Measurements from ENCODE around the gene XIRP1.
A peak's percentile ranks its signal among the peaks of the same experiment; 100 is the strongest.

Gene XIRP1

GRCh38 chr3:39158148-39158715, 34.2 kb downstream of the XIRP1 start:
- DNase-seq = no peak

- no peak for DNase-seq
Measured at GRCh38 chr3:39157359-39157758, 35.0 kb downstream of the XIRP1 start.

- no peak for DNase-seq
Measured at GRCh38 chr3:39156421-39156820, 36.0 kb downstream of the XIRP1 start.

- DNase-seq = no peak
Measured at GRCh38 chr3:39154280-39155021, 37.9 kb downstream of the XIRP1 start.

GRCh38 chr3:39153977-39154279, 38.5 kb downstream of the XIRP1 start:
- DNase-seq = no peak

GRCh38 chr3:39150803-39151631, 41.4 kb downstream of the XIRP1 start:
- peak; percentile 82 for DNase-seq

DNA sequence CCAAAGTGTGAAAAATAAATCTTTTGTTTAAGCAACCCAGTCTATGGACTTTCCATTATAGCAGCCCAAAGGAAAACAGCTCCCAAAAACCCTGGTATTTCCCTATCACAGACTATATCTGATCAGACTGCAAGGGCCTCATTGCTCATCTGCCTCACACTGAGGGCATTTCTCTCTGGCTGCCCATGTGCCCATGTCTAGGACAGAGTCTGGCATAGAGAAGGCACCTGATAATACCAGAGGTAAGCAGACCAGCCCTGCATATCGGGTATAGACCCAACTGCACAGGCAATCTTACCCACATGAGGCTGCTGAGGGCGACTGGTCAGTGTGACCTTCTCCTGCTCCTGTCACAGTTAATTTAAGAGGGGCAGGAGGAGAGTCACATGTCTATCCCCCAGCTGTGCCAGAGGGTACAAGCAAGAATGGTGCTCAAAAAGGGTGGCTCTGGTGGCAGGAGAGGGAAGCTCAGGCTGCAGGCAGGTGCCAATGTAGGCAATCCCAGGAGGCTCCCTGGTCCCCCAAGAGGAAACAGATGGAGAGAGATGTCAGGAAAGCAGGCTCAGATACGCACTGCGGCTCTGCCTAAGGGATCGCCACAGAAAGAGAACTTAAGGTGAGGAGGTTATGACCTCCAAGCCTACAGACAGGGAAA, 42.1 kb downstream of the XIRP1 start:
- no peak for DNase-seq

DNA sequence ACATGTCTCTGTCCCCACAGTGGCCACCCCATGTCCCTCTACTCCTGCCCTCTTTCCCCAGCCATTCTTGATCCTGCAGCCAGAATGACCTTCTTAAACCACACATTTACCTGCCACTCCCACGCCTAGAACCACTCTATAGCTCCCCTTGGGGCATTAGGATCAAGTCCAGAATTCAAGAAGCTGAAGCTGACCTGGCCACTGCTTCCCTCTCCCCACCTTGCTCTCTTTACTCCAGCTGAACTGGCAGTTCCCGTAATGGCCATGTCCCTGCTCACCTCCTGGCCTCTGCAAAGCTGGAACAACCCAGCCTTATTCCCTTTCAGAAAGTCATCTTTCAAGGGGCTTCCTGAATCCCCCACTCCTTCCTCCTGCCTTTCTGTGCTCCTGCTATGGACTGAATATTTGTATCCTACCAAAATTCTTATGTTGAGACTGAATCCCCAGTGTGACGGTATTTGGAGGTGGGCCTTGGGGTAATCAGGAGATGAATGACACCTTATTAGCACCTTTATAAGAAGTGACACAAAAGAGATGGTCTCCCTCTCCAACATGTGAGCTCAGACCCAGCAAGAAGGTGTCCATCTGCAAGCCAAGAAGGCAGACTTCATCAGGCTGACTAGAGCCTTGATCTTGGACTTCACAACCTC, 42.8 kb downstream of the XIRP1 start:
- no peak for DNase-seq

DNA sequence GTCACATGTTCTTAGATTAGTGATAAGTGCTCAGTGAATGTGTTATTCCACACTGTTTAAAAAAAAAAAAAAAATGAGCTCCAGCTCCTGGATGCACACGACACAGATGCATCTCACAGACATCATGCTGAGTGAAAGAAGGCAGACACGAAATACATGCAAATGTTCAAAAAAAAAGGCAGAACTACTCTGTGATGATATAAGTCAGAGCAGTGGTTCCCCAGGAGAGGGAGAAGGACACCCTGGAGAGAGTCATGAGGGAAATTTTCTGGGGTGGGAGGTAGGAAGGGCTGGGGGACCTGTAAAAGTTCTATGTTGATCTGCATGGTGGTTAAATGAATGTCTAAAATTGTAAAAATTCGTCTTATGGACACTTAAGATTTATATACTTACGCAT, 43.3 kb downstream of the XIRP1 start:
- DNase-seq = no peak

DNA sequence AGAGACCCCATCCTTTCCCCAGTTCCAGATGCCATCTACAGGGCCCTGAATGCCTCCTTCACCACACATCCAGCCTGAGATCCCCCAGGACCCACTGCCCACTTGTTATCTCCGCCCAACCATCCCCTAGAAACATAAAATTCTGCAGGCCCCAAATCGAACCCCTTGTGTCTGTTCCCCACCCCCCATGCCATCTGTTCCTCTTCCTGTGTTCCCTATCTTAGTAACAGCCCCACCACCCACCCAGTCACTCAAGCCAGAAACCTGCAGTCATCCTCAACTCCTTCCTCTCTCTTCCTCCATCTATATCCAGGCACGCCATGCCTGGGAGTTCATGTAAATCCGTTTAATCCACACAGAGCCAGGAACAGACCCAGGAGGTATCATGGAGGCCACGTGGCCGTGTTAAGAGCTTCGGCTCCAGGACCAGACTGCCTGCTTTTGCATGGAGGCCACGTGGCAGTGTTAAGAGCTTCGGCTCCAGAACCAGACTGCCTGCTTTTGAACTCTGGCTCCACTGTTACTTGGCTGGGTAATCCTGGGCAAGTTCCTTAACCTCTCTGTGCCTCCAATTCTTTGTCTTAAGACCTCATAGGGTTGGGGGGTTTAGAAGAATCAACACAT, 43.8 kb downstream of the XIRP1 start:
- no peak for DNase-seq

GRCh38 chr3:39147711-39148434, 44.5 kb downstream of the XIRP1 start:
- peak; percentile 52 for DNase-seq

GRCh38 chr3:39146611-39147591, 45.5 kb downstream of the XIRP1 start:
- DNase-seq = peak; percentile 82

DNA sequence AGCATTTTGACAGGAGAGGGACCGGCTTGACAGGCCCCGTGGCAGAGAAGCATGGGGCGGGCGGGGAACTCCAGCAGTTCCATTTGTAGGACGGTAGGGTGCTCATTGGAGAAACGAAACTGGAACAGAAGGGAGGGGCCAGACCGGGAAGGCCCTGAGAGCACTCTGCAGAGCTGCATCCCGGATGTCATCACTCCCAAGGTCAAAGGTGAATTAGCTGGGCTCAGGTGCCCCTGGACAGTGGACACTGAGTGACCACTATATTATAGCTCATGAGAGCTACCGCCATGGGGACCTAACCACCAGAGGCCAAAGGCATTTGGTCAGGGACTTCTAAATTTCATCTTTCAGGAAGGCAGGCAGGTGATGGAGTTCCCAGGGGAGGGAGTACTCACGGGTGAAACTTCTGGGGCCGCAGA, 46.3 kb downstream of the XIRP1 start:
- no peak for DNase-seq

- DNase-seq = no peak
Measured at GRCh38 chr3:39144748-39145380, 47.5 kb downstream of the XIRP1 start.

- DNase-seq = no peak
Measured at GRCh38 chr3:39144095-39144747, 48.2 kb downstream of the XIRP1 start.

DNA sequence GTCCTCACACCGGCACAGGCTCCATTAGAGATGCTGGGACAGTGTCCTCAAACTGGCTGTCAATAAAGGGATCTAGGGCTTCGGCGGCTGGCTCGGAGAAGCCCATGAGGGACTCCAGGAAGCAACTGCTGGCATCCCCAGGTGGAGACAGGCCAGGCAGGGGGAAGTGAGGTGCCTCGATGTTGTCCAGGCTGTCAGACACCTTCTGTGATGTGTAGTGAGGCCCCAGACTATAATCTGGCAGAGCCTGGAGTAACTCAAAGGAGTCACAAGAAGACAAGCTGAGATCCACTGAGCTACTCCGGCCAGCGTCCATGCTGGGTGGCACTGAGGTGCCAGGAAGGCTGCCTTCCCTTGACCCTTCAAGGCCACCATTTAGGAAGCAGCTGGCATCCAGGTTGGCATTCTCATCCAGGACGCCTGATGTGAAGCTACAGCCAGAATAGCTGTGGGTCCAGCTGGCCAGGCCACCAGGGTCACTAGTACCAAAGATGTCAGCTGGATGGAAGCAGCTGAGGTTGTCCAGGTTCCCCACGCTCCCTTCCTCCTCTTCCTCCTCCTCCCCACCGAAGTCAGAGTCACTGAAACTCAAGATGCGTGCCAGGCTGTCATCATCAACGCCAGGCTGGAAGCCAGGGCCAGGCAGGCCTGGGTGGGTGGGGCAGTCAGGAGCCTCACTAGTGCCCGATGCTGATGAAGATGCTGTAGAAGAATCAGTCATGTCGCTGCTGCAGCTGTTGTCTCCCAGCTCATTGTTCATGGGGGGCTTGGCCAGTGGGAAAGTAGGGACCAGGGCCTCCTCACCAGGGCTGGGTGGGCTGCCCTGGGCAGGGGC, 49.1 kb downstream of the XIRP1 start:
- DNase-seq = no peak

- DNase-seq = no peak
Measured at GRCh38 chr3:39142067-39142466, 50.3 kb downstream of the XIRP1 start.

DNA sequence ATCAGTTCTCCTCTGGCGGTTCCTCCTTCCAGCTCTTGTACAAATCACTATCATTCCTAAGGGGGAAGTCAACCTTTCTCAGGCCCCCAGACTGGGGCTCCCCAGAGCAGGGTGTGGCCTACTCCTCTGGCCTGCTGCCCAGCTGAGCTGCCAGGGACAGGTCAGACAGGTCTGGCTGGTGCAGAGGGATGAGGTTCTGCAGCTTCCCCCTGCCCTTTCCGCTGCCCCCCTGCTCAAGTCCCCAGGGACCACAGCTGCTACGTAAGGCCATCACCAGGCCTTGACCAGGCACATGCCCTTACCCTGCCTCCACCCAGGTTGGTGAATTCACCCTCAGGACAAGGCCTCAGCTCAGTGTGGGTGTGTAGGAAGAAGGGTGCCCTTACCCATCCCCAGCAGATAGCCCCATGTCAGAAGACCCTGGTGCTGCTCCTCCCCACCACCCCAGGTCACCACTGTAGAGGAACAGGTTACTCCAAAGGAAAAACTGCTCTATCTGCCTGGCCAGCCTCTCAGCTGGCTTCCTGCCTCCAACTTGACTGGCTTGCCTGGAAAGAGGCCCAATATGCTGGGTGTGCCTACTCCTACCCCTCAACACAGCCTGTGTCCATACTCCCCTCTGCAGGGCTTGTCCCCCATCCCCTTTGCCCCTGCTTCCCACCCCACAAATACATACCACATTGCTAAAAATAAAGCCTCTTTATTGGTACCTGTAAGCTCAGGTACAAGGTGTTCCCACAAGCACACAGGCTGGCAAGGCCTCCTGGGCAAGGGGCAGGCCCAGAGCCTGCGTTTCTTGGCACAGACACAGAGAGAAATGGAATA, 51.0 kb downstream of the XIRP1 start:
- no peak for DNase-seq

Measured in stimulated activated CD8-positive, alpha-beta memory T cell treated with anti-CD3 and anti-CD28 coated beads, Interleukin-4, amount 100 ng/mL, for 48 hours (primary cell).